Panc1 (cell line): ENCODE data around the gene CCL2.

Source experiments
- CTCF ChIP-seq: fragments of 450-650 bp; IDR thresholded peaks from 2 replicates; pipeline ENCODE4 v1.5.1; 2017; ENCODE audit warnings: mild to moderate bottlenecking
- REST ChIP-seq, 2 experiments: IDR thresholded peaks; 2 replicates each; pipeline ENCODE4 v1.6.1; 2011 to 2012; ENCODE audit warnings: low read depth in 2 of 2, control low read depth in 1 of 2, low read length in 1 of 2, mild to moderate bottlenecking in 1 of 2, moderate library complexity in 1 of 2; ENCODE audit not compliant: insufficient read depth in 1 of 2

GRCh38 chr17:34255381-34255732, 272 bp downstream of the CCL2 start:
- TF ChIP-seq CTCF (no peak), REST (IDR thresholded peaks at IDR 0.05; ENCODE audit: insufficient read depth in 1 of 2, low read depth in 2 of 2, low read length in 1 of 2) (no peak)
